Ureter (tissue), 1 donor: Measurements from ENCODE around the gene IL36B. TPM values are rescaled to one million over a fixed set of nuclear protein-coding genes. Genes with fewer than 3 reads are reported as not detected.

Source experiments
- DNase-seq: peaks from one replicate; pipeline ENCODE4 v3.0.0-alpha.2; 2020; ENCODE audit warnings: low spot score
- total RNA-seq: library from RNA; stranded (reverse); gene quantifications from one replicate; pipeline ENCODE4 v1.2.4, GENCODE V29; 2023
- donor health status: DM: yes; HTN: yes; CAD: no.

Gene IL36B
- total RNA-seq, 1 donor from 2014 or later = not detected

DNA sequence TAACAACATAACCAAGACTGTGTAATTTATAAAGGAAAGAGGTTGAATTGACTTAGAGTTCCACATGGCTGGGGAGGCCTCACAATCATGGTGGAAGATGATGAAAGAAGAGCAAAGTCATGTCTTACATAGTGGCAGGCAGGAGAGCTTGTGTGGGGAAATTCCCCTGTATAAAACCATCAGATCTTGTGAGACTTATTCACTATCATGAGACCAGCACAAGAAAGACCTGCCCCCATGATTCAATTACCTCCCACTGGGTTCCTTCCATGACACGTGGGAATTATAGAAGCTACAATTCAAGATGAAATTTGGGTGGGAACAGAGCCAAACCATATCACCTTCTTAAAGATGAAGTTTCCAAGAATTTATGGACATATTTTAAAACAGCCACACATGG is 3.9 kb upstream of the IL36B start:
- DNase-seq = no peak

DNA sequence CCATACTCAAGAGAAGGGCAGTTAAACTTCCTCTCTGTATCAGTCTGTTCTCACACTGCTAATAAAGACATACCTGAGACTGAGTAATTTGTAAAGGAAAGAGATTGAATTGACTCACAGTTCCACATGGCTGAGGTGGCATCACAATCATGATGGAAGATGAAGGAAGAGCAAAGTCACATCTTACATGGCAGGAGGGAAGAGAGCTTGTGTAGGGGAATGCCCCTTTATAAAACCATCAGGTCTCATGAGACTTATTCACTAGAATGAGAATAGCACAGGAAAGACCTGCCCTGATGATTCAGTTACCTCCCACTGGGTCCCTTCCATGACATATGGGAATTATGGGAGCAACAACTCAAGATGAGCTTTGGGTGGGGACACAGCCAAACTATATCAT is 1.4 kb upstream of the IL36B start:
- no peak for DNase-seq

DNA sequence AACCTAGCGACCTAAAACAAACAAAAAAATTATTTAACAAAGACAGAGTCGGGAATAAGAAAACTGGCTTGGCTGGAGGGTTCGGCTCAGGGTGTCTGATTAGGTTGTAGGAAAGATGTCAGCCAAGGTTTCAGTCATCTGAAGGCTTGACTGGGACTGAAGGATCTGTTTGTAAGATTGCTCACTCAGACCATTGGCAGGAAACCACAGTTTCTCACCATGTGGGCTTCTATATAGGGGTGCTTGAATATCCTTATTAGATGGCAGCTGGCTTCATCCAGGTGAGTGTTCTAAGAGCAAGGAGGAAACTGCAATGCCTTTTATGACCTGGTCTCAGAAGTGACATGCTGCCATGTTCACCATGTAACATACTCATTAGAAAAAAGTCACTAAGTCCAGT is 999 bp upstream of the IL36B start:
- no peak for DNase-seq

DNA sequence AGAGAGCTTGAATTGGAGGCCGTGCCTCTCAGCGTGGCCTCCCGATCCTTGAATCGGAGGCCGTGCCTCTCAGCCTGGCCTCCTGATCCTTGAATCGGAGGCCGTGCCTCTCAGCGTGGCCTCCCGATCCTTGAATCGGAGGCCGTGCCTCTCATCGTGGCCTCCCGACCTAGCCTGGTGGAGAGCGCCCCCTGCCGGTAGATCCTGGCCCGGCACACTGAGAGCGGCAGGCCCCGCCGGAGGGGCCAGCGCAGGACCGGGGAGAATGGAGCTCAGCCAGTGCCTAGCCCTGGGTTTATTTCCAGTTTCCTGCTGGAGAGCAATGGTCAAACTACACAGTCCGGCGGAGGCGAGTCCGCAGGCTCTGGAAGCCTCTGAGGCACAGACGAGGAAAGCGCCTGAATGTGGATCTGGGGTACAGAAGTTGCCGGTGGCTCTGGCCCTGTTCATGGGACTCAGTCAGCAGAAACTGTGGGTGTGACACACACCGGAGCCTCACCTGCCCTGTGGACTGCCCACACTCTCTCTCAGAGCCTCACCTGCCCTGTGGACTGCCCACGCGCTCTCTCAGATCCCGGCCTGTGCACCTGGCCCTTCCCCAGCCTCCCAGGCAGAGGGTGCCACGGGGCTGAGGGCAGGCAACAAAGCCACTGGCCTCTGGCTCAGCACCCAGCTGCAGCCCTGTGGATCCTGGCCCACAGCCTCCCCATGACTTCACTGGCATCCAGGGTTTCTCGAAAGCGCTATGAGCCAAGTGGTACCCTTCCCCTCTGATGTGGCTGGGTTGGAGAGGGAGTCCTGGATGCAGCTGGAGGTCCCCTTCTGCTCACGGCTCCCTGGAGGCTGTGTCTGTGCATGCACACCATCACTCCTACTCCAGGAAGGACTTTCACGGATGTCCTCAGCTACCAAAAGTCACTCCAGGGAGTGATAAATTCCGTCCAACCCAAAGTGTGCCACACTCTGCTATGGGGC is 1.5 kb downstream of the IL36B start:
- DNase-seq = no peak

GRCh38 chr2:113046465-113046864 is 6.2 kb downstream of the IL36B start:
- DNase-seq = no peak

DNA sequence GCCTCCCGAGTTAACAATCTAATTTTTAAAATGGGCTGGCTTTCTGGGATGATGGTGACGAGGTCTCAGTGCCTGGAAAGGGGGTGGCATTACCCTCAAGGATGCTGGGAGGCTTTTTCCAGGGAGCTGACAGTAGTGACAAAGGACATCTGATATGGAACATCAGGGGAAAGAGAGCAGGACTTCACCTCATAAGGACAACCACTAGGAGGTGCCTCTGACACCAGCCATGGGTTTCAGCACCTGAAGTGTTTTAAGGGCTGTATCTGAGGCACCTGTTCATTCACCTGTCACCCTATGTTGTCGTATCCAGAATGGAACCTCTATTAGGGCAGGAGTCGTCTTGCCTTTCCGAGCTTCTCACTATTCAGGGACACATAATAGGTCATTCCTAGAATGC is 10.8 kb downstream of the IL36B start:
- no peak for DNase-seq

GRCh38 chr2:113039719-113040118 is 12.9 kb downstream of the IL36B start:
- no peak for DNase-seq

GRCh38 chr2:113039158-113039557 is 13.5 kb downstream of the IL36B start:
- no peak for DNase-seq

GRCh38 chr2:113038291-113038690 is 14.4 kb downstream of the IL36B start:
- no peak for DNase-seq

DNA sequence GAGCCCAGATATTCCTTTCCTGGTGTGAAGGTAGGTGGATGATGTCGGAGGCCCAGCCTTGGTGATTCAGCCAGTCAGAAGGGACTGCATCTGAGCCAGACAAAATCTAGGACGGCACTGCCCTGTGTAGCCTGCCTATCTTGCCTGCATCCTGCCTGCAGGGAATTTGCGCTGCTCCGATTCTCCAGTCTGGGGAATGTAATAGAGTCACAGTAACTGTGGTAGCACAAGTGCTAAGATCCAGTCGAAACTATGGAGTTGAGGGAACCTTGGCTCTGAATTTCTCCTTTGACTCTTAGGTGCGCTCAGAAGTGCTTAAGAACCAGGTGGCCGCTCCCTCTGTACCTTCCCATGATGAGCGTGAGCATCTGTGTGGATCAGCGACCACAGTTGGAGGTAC is 15.9 kb downstream of the IL36B start:
- DNase-seq = no peak

GRCh38 chr2:113034016-113034415 is 18.7 kb downstream of the IL36B start:
- DNase-seq = no peak

- DNase-seq = no peak
Observed at GRCh38 chr2:113032737-113033136, 19.9 kb downstream of the IL36B start.

GRCh38 chr2:113028112-113028511 is 24.6 kb downstream of the IL36B start:
- no peak for DNase-seq

GRCh38 chr2:113027691-113028090 is 25.0 kb downstream of the IL36B start:
- no peak for DNase-seq

GRCh38 chr2:113025737-113026136 is 26.9 kb downstream of the IL36B start:
- no peak for DNase-seq

DNA sequence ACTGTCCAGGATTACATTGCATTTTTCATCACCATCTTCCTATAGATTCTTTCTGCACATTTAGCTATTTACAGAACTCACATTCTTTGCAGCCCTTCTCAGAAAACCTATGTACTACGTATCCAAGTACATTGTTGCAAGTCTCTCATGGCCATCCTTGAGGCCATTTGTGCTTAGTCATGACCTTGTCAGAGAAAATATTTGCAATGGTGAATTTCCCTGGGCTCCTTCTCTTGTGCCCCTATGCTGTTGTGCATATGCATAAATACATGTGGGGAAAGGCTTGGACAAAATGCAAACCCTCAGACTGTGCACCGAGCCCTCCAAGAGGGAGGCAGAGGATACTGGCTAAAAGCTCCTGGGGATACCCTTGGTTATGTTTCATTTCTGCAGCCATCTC is 27.9 kb downstream of the IL36B start:
- DNase-seq = no peak

- no peak for DNase-seq
Observed at GRCh38 chr2:113021312-113021711, 31.4 kb downstream of the IL36B start.

- DNase-seq = no peak
Observed at GRCh38 chr2:113018509-113018908, 34.2 kb downstream of the IL36B start.

GRCh38 chr2:113015655-113016054 is 37.0 kb downstream of the IL36B start:
- no peak for DNase-seq

- no peak for DNase-seq
Observed at GRCh38 chr2:113015042-113015441, 37.6 kb downstream of the IL36B start.

GRCh38 chr2:113014067-113014466 is 38.6 kb downstream of the IL36B start:
- no peak for DNase-seq

- DNase-seq = no peak
Observed at GRCh38 chr2:113013336-113013661, 39.4 kb downstream of the IL36B start.

GRCh38 chr2:113012436-113013335 is 40.0 kb downstream of the IL36B start:
- DNase-seq = no peak
